Myocyte (in vitro differentiated cells): ENCODE results near the gene HECTD2. TPM values are rescaled to one million over a fixed set of nuclear protein-coding genes. Genes with fewer than 3 reads are reported as not detected.
A peak's percentile ranks its signal among the peaks of the same experiment; 100 is the strongest.

Experiments
- DNase-seq: peaks from one replicate; pipeline ENCODE4 v3.0.0-alpha.2; 2012; ENCODE audit warnings: low read depth
- total RNA-seq: library from RNA; depleted of rRNA; stranded (reverse); fragments of >200 nt; gene quantifications from 2 replicates; pipeline ENCODE4 v1.2.3, GENCODE V29; 2014

The HECTD2 gene
- total RNA-seq, 1 donor from 2014 or later, result 11.8 TPM

DNA sequence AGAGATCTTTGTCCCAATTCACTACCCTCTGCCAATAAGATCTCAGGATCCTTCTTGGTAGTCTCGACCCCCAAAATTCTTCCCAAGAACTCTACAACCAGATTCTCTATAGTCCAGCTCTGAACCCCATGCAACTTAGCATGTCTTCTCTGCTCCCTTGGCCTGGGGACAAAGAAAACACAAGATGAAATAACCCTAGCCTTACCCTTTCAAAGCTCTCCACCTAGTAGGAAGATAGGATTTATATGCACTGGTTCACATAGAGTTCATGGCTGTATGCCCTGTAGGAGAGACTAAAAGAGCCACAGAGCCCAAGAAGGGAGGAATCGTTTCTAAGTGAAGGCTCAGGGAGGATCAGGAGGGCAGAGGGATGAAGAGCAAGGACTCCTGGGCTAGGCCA, 126.6 kb downstream of the HECTD2 start:
- no peak for DNase-seq

GRCh38 chr10:91537614-91538383, 127.7 kb downstream of the HECTD2 start:
- no peak for DNase-seq

DNA sequence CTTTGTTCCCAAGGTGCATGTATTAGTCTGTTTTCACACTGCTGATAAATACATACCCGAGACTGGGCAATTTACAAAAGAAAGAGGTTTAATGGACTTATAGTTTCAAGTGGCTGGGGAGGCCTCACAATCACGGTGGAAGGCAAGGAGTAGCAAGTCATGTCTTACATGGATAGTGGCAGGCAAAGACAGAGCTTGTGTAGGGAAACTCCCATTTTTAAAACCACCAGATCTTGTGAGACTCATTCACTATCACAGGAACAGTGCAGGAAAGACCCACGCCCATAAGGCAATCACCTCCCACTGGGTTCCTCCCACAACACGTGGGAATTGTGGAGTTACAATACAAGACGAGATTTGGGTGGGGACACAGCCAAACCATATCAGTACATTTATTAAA, 129.8 kb downstream of the HECTD2 start:
- no peak for DNase-seq

GRCh38 chr10:91540733-91541132, 130.6 kb downstream of the HECTD2 start:
- DNase-seq, result no peak

GRCh38 chr10:91541481-91541880, 131.3 kb downstream of the HECTD2 start:
- no peak for DNase-seq

DNA sequence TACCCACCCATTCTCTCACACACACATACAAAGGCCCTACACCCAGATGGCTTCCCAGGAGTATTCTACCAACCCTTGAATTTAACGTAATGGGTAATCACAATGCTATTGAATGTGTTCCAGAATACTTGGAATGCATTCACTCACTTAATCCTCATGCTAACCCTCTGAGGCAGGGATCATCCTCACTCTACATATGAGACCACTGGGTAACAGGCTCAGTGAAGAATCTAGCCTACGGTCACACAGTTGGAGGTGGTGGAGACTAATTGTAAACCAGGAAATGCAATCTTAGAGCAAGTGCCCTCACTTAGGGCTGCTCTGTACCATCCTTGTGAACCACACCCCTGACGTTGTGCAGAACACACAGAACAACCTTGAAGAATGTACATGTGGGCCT, 135.2 kb downstream of the HECTD2 start:
- no peak for DNase-seq

GRCh38 chr10:91545838-91546237, 135.7 kb downstream of the HECTD2 start:
- no peak for DNase-seq

- DNase-seq, result no peak
Measured at GRCh38 chr10:91549262-91549661, 139.1 kb downstream of the HECTD2 start.

- DNase-seq, result no peak
Measured at GRCh38 chr10:91550021-91550420, 139.9 kb downstream of the HECTD2 start.

DNA sequence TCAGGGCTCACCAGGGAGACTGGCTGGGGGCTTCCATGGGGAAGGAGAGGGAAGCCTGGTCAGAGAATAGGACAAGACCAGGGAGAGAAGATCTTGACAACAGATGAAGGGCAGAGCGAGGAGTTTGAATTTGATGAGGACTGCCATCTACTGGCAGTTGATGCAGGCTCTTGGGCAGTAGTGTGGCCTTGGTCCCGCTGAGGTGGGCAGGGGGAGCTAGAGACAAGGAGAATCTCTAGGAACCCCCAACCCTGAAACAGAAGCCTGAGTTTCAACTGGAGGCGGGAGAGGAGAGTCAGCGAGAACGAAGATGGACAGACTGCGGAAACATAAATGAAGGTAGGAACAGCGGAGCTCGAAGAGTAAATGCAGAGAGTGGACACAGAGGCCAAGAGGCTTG, 141.7 kb downstream of the HECTD2 start:
- DNase-seq, result peak; percentile 77

DNA sequence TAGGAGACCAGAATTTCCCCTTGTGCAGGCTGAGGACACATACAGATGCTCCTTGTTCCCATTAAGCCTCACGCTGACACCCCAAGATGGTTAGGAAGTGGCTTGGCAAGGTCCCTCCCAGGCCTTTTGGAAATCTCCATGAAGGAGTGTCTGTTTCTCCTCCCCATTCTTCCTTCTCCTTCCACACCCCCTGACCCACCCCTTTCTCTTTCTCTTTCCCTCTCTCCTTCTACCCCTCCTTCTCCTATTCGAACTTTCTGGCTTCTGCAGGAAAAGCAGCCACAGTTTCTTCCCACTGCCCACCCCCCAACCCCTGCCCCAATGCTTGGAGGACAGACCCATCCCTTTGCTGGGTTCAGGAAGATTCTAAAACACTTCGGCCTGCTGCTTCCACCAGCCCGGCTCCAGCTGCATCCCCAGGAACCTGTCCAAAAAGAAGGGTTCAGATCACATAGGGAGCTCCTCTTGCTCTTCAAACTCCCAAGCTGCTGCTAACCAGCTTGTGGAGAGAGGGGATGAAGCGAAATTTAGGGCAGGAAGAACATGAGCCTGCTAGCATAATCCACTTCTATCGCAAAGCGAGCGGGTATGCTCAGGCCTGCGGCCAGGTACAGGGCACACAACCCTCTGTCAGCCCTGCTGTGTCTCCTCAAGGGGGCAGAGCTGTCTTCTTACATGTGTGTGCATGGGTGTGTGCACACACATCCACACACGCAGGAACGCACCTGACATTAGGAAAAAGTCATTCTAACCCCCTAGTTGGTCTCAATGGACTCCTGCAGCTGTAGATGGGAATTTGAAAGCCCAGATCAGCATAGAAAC, 142.3 kb downstream of the HECTD2 start:
- no peak for DNase-seq

DNA sequence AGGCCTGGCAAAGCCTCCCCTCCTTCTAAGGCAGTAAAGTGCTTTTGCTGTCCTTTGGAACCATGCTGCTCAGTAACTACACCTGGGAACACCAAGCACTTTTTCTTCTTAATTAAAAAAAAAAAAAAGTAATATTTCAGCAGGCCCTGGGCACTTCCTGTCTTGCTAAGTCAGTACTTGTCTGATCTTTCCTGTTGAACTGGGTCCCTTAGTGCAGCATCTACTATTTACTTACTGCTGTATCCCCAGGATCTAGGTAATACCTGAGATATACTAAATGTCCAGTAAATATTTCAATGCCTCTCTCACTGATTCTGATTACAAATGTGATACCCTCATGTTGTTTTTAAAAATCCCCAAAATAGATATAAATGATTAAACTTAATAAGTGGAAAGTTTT, 145.3 kb downstream of the HECTD2 start:
- DNase-seq, result no peak

- peak; percentile 48 for DNase-seq
Measured at GRCh38 chr10:91556691-91557566, 146.8 kb downstream of the HECTD2 start.

DNA sequence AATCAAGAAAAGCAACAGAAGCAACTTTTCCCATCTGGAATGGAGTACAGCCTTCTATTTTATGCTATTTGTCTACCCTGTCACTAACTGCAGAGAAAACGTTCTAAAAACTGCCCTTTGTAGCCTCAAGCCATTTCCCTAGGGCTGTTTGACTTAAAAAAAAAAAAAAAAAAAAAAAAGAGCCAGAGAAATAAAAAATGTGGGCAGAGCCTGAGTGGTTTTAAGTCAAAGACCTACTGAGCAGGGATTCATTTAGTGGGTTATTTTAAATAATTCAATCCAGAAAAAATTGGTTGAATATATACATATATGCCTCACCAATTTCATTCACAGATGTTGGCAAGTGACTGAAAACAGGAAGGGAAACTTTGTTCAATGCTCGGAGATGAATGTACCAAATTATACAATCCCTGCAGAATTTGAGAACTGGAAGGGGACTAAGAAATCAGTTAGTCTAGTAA, 147.5 kb downstream of the HECTD2 start:
- DNase-seq, result no peak

- no peak for DNase-seq
Measured at GRCh38 chr10:91558473-91558872, 148.3 kb downstream of the HECTD2 start.

- DNase-seq, result no peak
Measured at GRCh38 chr10:91559169-91559568, 149.0 kb downstream of the HECTD2 start.

- no peak for DNase-seq
Measured at GRCh38 chr10:91559750-91560149, 149.6 kb downstream of the HECTD2 start.

DNA sequence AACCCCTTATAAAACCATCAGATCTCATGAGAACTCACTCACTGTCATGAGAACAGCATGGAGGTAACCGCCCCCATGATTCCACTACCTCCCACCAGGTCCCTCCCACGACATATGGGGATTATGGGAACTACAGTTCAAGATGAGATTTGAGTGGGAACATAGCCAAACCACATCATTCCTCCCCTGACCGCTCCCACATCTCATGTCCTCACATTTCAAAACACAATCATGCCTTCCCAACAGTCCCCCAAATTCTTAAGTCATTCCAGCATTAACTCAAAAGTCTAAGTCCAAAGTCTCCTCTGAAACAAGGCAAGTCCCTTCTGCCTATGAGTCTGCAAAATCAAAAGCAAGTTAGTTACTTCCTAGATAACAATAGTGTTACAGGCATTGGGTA, 150.7 kb downstream of the HECTD2 start:
- DNase-seq, result peak; percentile 85

DNA sequence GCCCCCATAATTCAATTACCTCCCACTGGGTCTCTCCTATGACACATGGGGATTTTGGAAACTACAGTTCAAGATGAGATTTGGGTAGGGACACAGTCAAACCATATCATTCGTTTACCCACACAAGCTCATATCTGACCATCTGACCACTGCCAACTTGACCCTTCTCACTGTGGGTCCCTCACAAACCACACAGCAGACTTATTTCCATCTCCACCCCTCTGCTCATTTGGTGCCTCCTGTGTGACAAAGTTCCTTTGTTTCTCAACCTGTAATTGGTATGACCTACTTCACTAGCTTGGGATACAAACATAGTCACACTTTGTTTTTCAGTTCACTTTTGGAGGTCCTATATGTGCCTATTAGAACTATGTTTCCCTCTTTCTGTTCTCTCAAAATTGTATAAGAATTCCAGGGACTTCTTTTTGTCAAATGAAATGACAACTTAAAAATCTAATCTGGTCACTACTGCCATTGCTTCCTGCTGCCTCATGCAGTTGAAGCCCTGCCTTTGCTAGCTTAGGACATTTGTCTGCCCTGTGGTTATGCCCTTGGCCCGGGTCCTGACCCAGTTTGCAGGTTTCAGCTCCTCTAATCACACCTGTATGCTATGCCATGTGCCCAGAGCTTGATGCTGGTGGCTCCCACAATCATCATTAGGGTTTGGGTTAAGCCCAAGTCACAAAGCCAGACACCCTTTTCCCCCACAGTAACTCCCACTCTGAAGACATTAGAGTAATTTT, 152.9 kb downstream of the HECTD2 start:
- DNase-seq, result peak; percentile 42

DNA sequence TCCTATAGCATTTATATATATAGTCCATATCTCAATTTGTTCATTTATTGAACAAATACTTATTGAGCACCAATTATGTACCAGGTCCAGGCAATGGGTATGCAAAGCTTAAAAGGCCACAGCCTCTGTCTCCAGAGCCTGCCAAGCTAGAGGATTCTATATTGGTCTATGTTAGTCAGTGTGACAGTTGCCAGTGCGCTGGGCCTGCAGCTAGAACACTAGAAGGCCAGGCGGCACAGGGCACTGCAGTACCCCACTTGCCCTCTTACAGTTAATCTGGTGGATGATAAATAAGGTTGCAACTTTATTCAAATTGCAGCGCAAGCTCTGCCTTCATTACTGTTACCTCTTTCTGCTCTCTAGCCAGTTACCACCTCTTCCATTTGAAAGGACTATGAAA, 153.9 kb downstream of the HECTD2 start:
- peak; percentile 49 for DNase-seq
